NCI-H345 (cell line): ENCODE data around the gene PCDHGA1.

Source experiments
- DNase-seq: peaks from one replicate; lab custom pipeline; 2025; lab: John Stamatoyannopoulos, UW

PCDHGA1 gene

DNA sequence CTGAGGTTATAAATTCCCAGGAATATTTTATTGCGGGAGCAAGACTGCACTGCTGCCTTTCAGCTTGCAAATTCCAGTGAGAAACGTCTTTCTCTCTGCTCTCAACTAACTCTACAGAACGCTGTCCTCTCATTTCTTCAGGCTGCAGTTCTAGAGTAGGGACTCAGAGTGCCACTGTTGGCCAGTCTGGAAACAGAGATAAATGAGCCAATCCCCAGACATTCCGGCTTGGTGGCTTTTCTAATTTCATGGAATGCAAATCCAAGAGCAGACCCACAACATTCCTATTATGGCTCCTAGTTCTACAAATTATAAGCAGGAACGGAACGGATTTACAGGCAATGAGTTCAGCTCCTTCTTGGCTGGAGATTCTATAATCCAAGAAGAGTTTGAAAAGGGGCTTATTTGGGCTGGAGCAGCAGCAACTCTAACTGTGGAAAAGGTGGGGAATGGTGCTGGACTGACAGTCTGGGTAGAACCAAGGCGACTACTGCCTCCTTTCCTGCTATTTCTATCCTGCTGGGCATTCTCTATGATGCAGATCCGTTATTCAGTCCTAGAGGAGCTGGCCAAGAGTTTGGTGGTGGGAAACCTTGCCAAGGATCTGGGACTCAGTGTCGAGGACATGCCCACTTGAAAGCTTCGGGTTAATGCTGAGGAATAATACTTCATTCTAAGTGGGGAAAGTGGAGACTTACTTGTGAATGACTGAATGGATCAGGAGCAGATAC, 109.3 kb downstream of the PCDHGA1 start:
- DNase-seq: no peak

- no peak for DNase-seq
Measured at GRCh38 chr5:141440341-141440740, 110.0 kb downstream of the PCDHGA1 start.

DNA sequence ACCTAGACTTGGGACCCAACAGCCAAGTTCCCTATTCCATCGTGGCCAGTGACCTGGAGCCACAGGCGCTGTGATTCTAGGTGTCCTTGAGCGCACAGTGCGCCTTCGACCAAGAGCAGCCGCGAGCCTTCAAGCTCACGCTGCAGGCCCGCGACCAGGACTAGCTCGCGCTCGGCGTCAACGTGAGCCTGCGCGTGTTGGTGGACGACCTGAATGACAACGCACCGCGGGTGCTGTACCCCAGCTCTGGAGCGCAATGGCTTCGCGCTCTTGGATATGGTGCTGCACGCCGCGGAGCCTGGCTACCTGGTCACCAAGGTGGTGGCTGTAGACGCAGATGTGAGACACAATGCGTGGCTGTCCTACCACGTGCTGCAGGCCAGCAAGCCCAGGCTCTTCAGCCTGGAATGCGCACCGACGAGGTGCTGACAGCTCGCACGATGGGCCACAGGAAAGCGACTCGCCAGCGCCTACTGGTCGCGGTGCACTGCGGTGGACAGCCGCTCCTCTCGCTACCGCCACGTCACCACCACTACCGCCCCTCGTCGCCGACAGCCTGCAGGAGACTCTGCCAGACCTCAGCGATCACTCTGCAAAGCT, 111.4 kb downstream of the PCDHGA1 start:
- no peak for DNase-seq

- DNase-seq: no peak
Measured at GRCh38 chr5:141465351-141465750, 135.0 kb downstream of the PCDHGA1 start.

DNA sequence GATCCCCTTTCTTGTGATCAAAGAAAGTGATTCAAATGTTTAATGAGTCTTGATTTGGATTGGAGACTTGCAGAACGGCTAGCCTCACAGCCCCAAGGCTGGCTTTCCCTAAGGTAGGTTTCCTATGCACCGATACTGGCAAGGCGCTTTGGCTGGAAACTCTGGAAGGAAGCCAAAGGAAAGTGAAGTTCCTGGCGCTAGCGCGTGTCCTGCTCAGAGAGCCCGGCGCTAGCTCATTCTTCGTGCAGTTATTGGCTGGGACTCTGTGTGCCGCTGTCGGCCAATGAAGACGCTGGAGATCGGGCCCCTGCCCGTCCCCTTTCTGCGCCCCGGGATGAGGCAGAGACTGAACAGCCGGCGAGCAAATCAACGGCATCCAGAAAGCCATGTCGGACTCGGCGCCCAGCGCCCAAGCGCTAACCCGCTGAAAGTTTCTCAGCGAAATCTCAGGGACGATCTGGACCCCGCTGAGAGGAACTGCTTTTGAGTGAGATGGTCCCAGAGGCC, 145.4 kb downstream of the PCDHGA1 start, which contains the start of gene PCDHGC3:
Gene PCDHGC3, plus strand, starts transcription at position 342 of the 507 bp plus-strand sequence. Its CDS starts 151 bp downstream, at position 493.
- DNase-seq: peak; percentile 80

GRCh38 chr5:141476132-141476911, 146.0 kb downstream of the PCDHGA1 start:
- DNase-seq: no peak

DNA sequence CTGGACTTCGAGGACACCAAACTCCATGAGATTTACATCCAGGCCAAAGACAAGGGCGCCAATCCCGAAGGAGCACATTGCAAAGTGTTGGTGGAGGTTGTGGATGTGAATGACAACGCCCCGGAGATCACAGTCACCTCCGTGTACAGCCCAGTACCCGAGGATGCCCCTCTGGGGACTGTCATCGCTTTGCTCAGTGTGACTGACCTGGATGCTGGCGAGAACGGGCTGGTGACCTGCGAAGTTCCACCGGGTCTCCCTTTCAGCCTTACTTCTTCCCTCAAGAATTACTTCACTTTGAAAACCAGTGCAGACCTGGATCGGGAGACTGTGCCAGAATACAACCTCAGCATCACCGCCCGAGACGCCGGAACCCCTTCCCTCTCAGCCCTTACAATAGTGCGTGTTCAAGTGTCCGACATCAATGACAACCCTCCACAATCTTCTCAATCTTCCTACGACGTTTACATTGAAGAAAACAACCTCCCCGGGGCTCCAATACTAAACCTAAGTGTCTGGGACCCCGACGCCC, 146.8 kb downstream of the PCDHGA1 start:
- no peak for DNase-seq

DNA sequence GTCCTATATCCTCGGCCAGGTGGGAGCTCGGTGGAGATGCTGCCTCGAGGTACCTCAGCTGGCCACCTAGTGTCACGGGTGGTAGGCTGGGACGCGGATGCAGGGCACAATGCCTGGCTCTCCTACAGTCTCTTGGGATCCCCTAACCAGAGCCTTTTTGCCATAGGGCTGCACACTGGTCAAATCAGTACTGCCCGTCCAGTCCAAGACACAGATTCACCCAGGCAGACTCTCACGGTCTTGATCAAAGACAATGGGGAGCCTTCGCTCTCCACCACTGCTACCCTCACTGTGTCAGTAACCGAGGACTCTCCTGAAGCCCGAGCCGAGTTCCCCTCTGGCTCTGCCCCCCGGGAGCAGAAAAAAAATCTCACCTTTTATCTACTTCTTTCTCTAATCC, 147.5 kb downstream of the PCDHGA1 start:
- no peak for DNase-seq

GRCh38 chr5:141478321-141478945, 148.1 kb downstream of the PCDHGA1 start:
- no peak for DNase-seq

DNA sequence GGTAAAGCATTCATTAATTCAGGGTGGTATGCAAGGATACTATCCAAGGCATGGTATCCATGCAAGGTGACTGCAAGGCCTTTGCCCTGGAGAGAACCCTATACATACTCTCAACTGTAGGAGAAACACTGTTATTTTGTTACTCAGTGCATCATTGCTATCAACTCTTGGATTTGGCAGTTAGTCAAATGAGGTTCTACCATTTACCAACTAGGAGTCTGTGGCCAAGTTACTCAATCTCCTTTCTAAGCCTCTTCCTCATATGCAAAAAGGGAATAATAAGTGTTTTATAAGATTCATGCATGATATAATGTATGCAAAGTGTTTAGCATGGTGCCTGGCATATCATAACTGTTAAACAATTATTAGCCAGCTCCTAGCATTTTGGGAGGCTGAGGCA, 149.5 kb downstream of the PCDHGA1 start:
- no peak for DNase-seq

DNA sequence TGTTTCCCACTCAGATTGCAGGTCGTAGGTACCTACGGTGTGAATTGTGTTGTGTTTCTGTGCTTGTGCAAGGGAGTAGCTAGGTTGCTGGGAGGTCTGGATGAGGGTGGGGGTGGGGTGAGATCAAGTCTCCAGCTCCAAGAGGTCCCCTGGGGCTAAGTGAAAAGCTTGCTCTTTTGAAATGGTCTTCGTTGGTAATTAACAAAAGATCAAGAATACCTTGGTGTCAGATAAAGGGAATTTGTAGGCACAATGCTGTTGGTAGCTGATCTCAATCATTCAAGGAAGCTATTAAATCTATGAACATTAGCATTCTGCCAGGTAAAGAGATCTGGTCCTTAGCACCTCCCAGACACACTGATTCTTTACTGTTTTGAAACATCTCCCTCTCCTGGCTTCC, 153.6 kb downstream of the PCDHGA1 start:
- DNase-seq: peak; percentile 22

DNA sequence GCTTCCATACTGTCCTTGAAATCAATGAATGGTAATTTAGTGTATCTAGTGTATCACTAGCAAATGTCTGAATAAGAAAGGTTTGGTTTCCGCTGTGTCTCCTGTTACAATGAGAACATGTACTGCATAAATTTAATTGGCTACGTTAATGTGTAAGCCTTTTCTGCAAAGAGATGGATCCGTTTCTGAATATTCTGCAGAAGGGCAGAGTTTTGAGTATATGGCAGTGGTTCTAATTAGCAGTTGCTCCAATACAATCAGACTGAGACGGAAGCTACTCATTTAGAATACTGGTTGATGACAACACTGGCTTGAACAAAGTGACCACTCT, 154.0 kb downstream of the PCDHGA1 start:
- DNase-seq: peak; percentile 29

GRCh38 chr5:141484641-141485311, 154.5 kb downstream of the PCDHGA1 start, which contains the start of gene PCDHGC4:
Gene PCDHGC4 (plus strand): TSS chr5:141485030. CDS start chr5:141485174, 144 bp downstream.
- DNase-seq: peak; percentile 79

DNA sequence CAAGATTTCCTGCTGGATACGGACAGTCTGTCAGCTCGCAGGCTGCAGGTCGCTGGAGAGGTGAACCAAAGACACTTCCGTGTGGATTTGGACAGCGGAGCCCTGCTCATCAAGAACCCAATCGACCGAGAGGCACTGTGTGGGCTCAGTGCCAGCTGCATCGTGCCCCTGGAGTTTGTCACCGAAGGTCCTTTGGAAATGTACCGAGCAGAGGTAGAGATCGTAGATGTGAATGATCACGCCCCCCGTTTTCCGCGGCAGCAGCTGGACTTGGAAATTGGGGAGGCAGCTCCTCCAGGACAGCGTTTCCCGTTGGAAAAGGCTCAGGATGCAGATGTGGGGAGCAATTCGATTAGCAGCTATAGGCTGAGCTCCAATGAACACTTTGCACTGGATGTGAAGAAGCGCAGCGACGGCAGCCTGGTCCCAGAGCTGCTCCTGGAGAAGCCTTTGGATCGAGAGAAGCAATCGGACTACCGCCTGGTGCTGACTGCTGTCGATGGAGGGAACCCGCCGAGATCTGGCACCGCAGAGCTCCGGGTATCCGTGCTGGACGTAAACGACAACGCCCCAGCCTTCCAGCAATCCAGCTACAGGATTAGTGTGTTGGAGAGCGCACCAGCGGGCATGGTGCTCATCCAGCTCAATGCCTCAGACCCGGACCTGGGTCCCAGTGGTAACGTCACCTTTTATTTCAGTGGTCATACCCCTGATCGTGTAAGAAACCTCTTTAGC, 155.2 kb downstream of the PCDHGA1 start:
- peak; percentile 60 for DNase-seq

DNA sequence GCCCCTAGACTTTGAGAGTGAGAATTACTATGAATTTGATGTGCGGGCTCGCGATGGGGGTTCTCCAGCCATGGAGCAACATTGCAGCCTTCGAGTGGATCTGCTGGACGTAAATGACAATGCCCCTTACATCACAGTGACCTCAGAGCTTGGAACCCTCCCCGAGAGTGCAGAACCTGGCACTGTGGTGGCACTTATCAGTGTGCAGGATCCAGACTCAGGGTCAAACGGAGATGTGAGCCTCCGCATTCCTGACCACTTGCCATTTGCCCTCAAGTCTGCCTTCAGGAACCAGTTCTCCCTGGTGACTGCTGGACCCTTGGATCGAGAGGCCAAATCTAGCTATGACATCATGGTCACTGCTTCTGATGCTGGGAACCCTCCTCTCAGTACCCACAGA, 155.8 kb downstream of the PCDHGA1 start:
- no peak for DNase-seq

DNA sequence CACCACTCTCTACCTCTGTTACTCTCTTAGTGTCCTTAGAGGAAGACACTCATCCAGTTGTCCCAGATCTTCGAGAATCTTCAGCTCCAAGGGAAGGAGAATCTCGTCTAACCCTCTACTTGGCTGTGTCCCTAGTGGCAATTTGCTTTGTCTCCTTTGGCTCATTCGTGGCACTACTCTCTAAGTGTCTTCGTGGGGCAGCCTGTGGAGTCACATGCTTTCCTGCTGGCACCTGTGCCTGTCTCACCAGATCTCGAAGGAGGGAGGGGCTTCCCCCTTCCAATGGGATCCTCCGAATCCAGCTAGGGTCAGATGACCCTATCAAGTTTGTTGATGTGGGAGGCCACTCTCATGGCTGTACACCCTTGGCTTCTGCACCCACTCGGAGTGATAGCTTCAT, 156.8 kb downstream of the PCDHGA1 start:
- DNase-seq: no peak

- DNase-seq: no peak
Measured at GRCh38 chr5:141488591-141489561, 158.6 kb downstream of the PCDHGA1 start, which contains the start of gene PCDHGC5. Gene PCDHGC5 (plus strand): TSS chr5:141489081. CDS start chr5:141489241, 160 bp downstream.

DNA sequence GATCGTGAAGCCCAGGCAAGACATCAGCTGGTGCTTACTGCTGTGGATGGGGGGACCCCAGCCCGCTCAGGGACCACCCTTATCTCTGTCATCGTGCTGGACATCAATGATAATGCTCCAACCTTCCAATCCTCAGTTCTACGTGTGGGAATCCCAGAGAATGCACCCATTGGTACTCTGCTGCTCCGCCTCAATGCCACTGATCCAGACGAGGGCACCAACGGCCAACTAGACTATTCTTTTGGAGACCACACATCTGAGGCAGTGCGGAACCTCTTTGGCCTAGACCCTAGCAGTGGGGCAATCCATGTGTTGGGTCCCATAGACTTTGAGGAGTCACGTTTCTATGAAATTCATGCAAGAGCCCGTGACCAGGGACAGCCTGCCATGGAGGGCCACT, 159.5 kb downstream of the PCDHGA1 start:
- DNase-seq: no peak

DNA sequence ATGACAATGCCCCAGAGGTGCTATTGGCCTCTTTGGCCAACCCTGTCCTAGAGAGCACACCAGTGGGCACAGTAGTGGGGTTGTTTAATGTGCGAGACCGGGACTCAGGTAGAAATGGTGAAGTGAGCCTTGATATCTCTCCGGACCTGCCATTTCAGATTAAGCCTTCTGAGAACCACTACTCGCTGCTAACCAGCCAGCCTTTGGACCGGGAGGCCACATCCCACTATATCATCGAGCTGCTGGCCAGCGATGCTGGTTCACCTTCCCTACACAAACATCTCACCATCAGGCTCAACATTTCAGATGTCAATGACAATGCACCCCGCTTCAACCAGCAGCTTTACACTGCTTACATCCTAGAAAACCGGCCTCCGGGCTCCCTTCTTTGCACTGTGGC, 160.0 kb downstream of the PCDHGA1 start:
- no peak for DNase-seq
